GM21423 (cell line): ENCODE data around the gene ABCD1.

Source experiments
- ATAC-seq: cut with Tn5 transposase; IDR thresholded peaks from one replicate; pipeline ENCODE4 v1.9.1; 2021; ENCODE audit warnings: mild to moderate bottlenecking, moderate library complexity; ENCODE audit not compliant: unreplicated experiment

Gene ABCD1

GRCh38 chrX:153783378-153784013 is 58.8 kb downstream of the ABCD1 start:
- no peak for ATAC-seq

DNA sequence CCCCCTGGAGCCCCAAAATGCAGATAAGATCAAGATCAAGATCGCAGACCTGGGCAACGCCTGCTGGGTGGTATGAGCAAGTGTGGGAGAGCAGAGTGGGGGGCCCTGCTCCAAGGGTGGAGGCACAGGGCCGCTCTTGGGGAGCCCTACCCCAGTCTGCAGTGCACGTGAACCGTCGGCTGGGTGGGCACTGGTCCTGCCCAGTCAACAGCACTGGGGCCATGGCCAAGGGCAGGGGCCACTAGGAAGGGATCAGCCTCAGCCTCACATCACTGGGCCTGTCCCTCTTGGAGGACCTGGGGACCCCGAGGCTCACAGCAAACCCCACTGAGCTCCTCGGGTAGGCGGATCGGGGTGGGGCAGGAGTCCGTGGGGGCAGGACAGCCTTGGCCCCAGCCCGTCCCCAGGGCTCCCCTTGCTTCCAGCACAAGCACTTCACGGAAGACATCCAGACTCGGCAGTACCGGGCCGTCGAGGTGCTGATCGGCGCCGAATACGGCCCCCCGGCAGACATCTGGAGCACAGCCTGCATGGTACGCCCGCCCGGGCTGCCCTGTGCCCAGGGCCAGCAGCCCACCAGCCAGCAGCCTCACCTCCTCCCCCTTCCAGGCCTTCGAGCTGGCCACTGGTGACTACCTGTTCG is 59.8 kb downstream of the ABCD1 start:
- no peak for ATAC-seq

- no peak for ATAC-seq
Observed at GRCh38 chrX:153786669-153787068, 62.0 kb downstream of the ABCD1 start.

DNA sequence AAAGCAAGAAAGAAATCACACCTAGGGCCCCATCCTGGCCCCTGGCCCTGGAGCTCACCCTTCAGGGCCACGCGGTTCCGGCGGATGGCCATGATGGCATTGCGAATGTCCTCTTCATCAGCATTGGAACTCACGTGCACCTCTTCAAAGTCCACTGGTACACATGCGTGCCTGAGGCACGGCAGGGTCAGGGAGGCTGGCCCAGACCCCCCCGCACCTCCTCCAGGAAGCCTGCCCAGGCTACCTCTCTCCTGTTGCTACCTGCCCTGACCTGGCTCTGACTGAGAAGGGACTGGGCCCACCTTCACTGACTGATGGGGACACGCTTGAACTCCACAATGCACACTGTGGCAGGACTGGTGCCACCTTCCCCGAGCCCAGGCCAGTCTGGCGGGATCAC is 65.0 kb downstream of the ABCD1 start:
- ATAC-seq, result no peak

DNA sequence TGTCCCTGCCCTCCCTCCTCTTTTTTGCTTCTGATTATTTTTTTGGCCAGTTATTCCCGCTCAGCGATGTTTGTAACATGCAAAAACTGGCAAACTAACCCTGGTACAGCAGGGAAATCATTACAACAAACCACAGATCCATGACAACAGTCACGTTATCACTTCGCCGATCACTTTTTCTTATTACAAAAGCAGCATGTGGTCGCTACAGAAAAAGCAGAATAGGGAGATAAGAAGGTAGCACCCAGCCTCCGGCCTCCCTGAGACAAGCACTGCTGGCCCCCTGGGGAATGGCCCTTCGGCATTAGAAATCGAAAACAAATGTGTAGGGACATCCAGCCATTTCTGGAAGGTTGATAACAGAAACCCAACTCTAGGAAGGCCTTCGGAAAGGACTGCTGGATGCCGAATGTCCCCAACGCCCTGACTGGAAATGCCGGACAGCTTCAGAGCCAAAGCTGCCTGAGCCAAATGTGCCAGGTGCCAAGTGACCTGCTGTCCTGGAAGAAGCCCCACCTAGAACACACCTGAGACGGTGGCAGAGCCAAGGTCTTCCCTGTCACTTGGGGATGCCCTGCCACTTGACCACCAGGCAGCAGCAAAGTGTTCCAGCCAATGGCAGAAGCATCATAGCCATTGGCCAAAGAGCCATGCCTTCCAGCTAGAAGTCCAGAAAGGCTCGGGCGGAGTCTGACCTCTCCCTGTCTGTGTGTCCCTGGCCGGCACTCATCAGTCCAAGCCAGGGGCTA is 66.6 kb downstream of the ABCD1 start:
- no peak for ATAC-seq

- ATAC-seq, result no peak
Observed at GRCh38 chrX:153792368-153792767, 67.7 kb downstream of the ABCD1 start.

GRCh38 chrX:153793291-153793690 is 68.6 kb downstream of the ABCD1 start:
- no peak for ATAC-seq
